Liver (tissue), 3 donors: ENCODE measurements around the gene CPO.

ENCODE experiments used
- CTCF ChIP-seq: fragments of 150-350 bp; IDR thresholded peaks from 2 replicates; pipeline ENCODE4 v1.5.1; 2017; ENCODE audit warnings: improper control_type of control experiment, low read depth, low read length; ENCODE audit not compliant: missing input control
- NR2F2 ChIP-seq: IDR thresholded peaks from 2 replicates; pipeline ENCODE4 v1.6.1; 2016; ENCODE audit warnings: antibody characterized with exemption
- RAD21 ChIP-seq, 2 donors: IDR thresholded peaks; 2 replicates each; pipeline ENCODE4 v1.6.1; 2016; ENCODE audit warnings: antibody characterized with exemption in 2 of 2, mild to moderate bottlenecking in 2 of 2
- REST ChIP-seq: IDR thresholded peaks from 2 replicates; pipeline ENCODE4 v1.6.1; 2016; ENCODE audit warnings: antibody characterized with exemption, mild to moderate bottlenecking
- TAF1 ChIP-seq: conservative IDR thresholded peaks from 2 replicates; pipeline ENCODE4 v1.6.1; 2016; ENCODE audit warnings: antibody characterized with exemption, mild to moderate bottlenecking
- donor health status: healthy.
- donor health status: healthy.

GRCh38 chr2:206982360-206982955 lies 43.1 kb downstream of the CPO start:
- no peak for TF ChIP-seq CTCF
- TF ChIP-seq NR2F2: no peak
- TF ChIP-seq TAF1: no peak
- TF ChIP-seq RAD21 (IDR thresholded peaks at IDR 0.05): no peak
- TF ChIP-seq REST: no peak
